DOHH2 (cell line): ENCODE measurements around the gene UBR1.

Experiments used
- H3F3A ChIP-seq: fragments of 200-600 bp; sonication (generic), shearing (Covaris generic); 2 replicates; pipeline ENCODE4 v1.6.0; 2016; ENCODE audit warnings: antibody characterized with exemption, mild to moderate bottlenecking; ENCODE audit not compliant: control insufficient read depth, insufficient read depth
- H3K27ac ChIP-seq: fragments of 200-600 bp; sonication (generic); 2 replicates; pipeline ENCODE4 v1.5.1; 2014; ENCODE audit warnings: low read depth, mild to moderate bottlenecking, low read length, moderate library complexity
- H3K27me3 ChIP-seq: fragments of 200-600 bp; sonication (generic); 2 replicates; pipeline ENCODE4 v1.6.1; 2014; ENCODE audit warnings: mild to moderate bottlenecking, low read length, mixed read lengths; ENCODE audit not compliant: control insufficient read depth
- H3K36me3 ChIP-seq: fragments of 200-600 bp; sonication (generic); 2 replicates; pipeline ENCODE4 v1.6.1; 2014; ENCODE audit warnings: mild to moderate bottlenecking, low read length, moderate library complexity, mixed read lengths; ENCODE audit not compliant: control insufficient read depth
- H3K4me1 ChIP-seq: fragments of 200-600 bp; sonication (generic); 2 replicates; pipeline ENCODE4 v1.6.1; 2014; ENCODE audit warnings: mild to moderate bottlenecking, low read length, mixed read lengths; ENCODE audit not compliant: control insufficient read depth
- H3K4me2 ChIP-seq: fragments of 200-600 bp; sonication (generic); 2 replicates; pipeline ENCODE4 v1.6.0; 2014; ENCODE audit warnings: mild to moderate bottlenecking, low read length, moderate library complexity
- H3K4me3 ChIP-seq: fragments of 200-600 bp; sonication (generic); 2 replicates; pipeline ENCODE4 v1.5.1; 2014; ENCODE audit warnings: mild to moderate bottlenecking, low read length, mixed read lengths
- H3K79me2 ChIP-seq: fragments of 200-600 bp; sonication (generic); 2 replicates; pipeline ENCODE4 v1.6.1; 2014; ENCODE audit warnings: mild to moderate bottlenecking, low read length, mixed read lengths; ENCODE audit not compliant: control insufficient read depth
- H3K9me2 ChIP-seq: fragments of 200-600 bp; sonication (generic); replicated peaks from 2 replicates; pipeline ENCODE4 v1.6.1; 2014; ENCODE audit warnings: mild to moderate bottlenecking, low read length, mixed read lengths; ENCODE audit not compliant: control insufficient read depth
- H3K9me3 ChIP-seq: fragments of 200-600 bp; sonication (generic); 2 replicates; pipeline ENCODE4 v1.6.1; 2014; ENCODE audit warnings: antibody characterized with exemption, low read length, mixed read lengths; ENCODE audit not compliant: control insufficient read depth, insufficient read depth
- H4K20me1 ChIP-seq: fragments of 200-600 bp; sonication (generic); 2 replicates; pipeline ENCODE4 v1.6.0; 2014; ENCODE audit warnings: low read depth, mild to moderate bottlenecking, antibody characterized with exemption, low read length, moderate library complexity; ENCODE audit not compliant: control insufficient read depth, insufficient read depth
- CTCF ChIP-seq: fragments of 200-600 bp; sonication (generic); IDR thresholded peaks from one replicate; pipeline ENCODE4 v1.5.1; 2014; ENCODE audit warnings: antibody characterized with exemption, mild to moderate bottlenecking, low read depth, low read length; ENCODE audit not compliant: poor library complexity, severe bottlenecking
- EZH2phosphoT487 ChIP-seq: fragments of 200-600 bp; sonication (generic); IDR thresholded peaks from 2 replicates; pipeline ENCODE4 v1.6.1; 2017; ENCODE audit warnings: borderline replicate concordance, mild to moderate bottlenecking, antibody characterized with exemption, low read length, moderate library complexity, mixed read lengths

UBR1 gene

DNA sequence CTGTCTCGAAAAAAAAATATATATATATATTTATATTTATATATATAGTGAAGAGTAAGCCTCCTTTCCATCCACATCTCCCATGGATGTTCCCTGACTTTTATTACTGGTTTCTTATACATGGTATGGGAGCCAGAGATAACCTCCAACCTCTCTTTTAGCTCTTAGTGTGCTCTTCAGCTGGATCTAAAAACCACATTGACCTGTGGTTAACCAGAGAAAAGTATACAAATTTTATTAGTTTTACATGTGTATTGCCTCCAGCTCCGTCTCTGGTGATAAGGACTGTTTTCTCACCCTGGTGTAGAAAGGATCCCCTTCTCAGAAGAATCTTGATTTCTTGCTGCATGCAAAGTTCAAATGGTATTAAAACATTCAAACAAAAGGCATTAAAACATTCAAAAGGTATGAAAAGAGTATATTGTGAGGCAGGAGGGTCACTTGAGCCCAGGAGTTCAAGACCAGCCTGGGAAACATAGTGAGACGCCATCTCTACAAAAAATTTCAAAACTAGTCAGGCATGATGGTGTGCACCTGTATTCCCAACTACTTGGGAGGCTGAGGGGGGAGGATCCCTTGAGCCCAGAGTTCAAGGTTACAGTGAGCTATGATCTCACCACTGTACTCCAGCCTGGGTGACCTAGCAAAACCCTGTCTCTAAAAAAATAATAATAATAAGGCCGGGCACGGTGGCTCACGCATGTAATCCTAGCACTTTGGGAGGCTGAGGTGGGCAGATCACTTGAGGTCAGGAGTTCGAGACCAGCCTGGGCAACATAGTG lies 171.8 kb downstream of the UBR1 start:
- TF ChIP-seq CTCF (no peak), EZH2phosphoT487 (no peak)
- no peaks in the 10 kb centered on the region for H3K4me1 ChIP-seq
- no peaks in the 10 kb centered on the region for H4K20me1 ChIP-seq
- H3K4me2 ChIP-seq = no peak overlapping the region
- H3K4me3 ChIP-seq = no peak overlapping the region
- H3K79me2 ChIP-seq = no peaks in the 10 kb centered on the region
- no peaks in the 10 kb centered on the region for H3K36me3 ChIP-seq
- no peaks in the 10 kb centered on the region for H3K9me3 ChIP-seq
- H3K27ac ChIP-seq = no peak overlapping the region
- no peaks in the 10 kb centered on the region for H3K9me2 ChIP-seq
- no peaks in the 10 kb centered on the region for H3F3A ChIP-seq
- no peaks in the 10 kb centered on the region for H3K27me3 ChIP-seq

DNA sequence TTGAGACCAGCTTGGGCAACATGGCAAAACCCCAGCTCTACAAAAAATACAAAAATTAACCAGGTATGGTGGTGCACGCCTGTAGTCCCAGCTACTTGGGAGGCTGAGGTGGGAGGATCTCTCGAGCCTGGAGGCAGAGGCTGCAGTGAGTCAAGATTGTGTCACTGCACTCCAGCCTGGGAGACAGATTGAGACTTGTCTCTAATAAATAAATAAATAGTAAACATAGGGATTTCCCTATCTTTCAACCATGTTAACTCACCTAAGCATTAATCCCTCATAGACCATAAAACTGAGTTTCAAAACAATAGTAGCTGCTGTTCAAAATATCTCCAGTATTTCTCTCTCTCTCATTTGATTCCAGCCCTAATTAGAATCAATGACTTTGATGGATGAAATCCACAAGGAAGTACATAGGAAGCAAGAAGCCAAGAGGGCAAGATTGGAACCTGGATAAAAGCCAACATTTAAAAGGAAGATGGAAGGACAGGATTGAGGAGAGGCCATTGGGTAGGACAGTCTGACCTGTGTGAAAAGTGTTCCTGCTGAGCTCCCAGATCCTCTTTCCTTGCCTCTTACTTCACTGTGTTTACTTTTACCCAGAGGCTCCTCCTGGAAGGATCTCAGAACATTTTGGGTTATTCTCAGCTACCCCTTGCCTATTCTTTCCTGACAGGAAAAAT lies 172.9 kb downstream of the UBR1 start:
- H3F3A ChIP-seq = no peaks in the 10 kb centered on the region
- no peaks in the 10 kb centered on the region for H3K4me1 ChIP-seq
- H3K79me2 ChIP-seq = no peaks in the 10 kb centered on the region
- no peak overlapping the region for H3K4me3 ChIP-seq
- TF ChIP-seq CTCF (no peak), EZH2phosphoT487 (no peak)
- no peak overlapping the region for H3K4me2 ChIP-seq
- H3K27me3 ChIP-seq = no peaks in the 10 kb centered on the region
- H3K9me3 ChIP-seq = no peaks in the 10 kb centered on the region
- H3K36me3 ChIP-seq = no peaks in the 10 kb centered on the region
- no peak overlapping the region for H3K27ac ChIP-seq
- H3K9me2 ChIP-seq = no peaks in the 10 kb centered on the region
- no peaks in the 10 kb centered on the region for H4K20me1 ChIP-seq

- Histone ChIP-seq H3K9me3 (no peaks in the 10 kb centered on the region), H3K27me3 (no peaks in the 10 kb centered on the region), H3K4me3 (no peak overlapping the region), H3K9me2 (no peaks in the 10 kb centered on the region), H3F3A (no peaks in the 10 kb centered on the region), H3K27ac (no peak overlapping the region), H3K4me1 (no peaks in the 10 kb centered on the region), H3K79me2 (no peaks in the 10 kb centered on the region), H3K4me2 (no peak overlapping the region), H4K20me1 (no peaks in the 10 kb centered on the region), H3K36me3 (no peaks in the 10 kb centered on the region)
- TF ChIP-seq EZH2phosphoT487 (no peak), CTCF (no peak)
Measured at GRCh38 chr15:42931702-42932486, 173.9 kb downstream of the UBR1 start.
